GM21515 (cell line): ENCODE data around the gene SCARB1.

ENCODE experiments used
- ATAC-seq: cut with Tn5 transposase; IDR thresholded peaks from one replicate; pipeline ENCODE4 v1.9.1; 2021; ENCODE audit not compliant: unreplicated experiment

The SCARB1 gene

GRCh38 chr12:124762791-124763593 lies 100.7 kb downstream of the SCARB1 start:
- no peak for ATAC-seq

GRCh38 chr12:124762384-124762783 lies 101.3 kb downstream of the SCARB1 start:
- no peak for ATAC-seq

GRCh38 chr12:124761871-124762270 lies 101.8 kb downstream of the SCARB1 start:
- ATAC-seq, result no peak

GRCh38 chr12:124761056-124761455 lies 102.6 kb downstream of the SCARB1 start:
- no peak for ATAC-seq

DNA sequence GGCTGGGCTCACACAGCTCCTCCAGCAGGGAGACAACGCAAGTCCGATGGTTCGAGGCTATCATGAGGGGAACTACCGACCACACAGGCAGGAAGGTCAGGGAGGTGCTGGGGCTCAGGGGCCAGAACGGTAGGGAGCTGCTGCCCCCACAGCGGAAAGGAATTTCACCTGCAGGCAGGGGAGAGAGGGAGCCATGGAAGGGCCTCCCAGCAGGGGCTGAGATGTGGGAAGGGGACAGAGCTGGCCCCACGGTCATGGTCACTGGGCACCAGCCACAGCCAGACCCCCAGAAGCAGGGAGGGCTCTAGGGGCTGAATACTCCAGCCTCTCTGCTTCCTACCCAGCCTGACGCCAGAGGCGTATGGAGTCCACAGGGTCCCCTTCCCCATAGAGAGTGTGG lies 103.1 kb downstream of the SCARB1 start:
- no peak for ATAC-seq

- no peak for ATAC-seq
Observed at GRCh38 chr12:124759841-124760503, 103.7 kb downstream of the SCARB1 start.

DNA sequence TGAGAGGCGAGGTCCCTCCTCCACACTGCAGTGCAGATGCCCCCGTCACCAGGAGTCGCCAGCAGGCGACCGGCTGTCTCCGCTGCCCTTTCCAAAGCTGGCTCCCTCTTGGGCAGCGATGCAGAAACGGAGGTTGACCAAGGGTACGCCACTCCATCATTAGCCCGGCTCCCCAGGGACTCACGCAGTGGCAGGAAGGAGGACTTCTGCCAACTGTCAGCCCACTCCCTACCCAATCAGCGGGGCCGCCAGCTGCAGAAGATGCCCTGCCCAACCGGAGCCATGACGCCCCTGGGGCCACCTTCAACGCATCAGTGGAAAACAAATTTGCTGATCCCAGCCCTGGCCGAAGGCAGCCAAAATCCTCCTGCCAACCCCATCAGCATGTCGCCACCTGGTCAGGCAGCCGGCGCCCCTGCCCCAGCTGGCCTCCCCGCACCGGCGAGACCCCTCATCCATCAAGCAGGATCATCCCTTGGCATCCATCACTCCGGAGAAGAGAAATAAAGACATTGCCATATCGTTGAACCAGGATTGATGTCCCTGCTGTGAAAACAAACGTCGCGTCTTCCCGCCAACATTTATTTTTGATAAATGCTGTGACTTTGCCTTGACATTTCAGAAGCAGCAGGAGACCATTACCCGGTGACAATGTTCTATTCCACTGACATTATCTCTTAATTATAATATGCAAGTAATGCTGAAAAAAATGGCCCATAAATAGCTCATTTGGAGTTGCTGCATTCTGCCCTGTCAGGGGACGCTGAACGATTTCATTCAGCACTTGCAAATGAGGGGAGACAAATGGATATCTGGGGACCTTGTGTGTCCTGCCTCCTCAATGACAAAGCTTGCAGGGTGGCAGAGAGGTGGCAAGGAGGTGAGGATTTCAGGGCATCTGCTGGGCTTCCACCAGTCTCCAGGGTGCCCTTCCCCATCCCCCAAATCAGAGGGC lies 105.1 kb downstream of the SCARB1 start:
- no peak for ATAC-seq

- no peak for ATAC-seq
Observed at GRCh38 chr12:124757329-124757728, 106.3 kb downstream of the SCARB1 start.

- no peak for ATAC-seq
Observed at GRCh38 chr12:124756760-124757159, 106.9 kb downstream of the SCARB1 start.

DNA sequence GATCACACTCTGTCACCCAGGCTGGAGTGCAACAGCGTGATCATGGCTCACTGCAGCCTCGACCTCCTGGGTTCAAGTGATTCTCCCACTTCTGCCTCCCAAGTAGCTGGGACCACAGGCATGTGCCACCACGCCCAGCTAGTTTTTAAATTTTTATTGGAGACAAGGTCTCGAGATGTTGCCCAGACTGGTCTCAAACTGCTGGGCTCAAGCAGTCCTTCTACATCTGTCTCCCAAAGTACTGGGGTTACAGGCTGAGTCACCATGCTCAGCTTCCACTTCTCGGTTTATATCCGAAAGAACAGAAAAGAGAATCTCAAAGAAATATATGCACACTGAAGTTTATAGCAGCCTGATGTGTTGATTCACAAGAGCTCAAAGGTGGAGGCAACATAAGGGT lies 107.5 kb downstream of the SCARB1 start:
- no peak for ATAC-seq

DNA sequence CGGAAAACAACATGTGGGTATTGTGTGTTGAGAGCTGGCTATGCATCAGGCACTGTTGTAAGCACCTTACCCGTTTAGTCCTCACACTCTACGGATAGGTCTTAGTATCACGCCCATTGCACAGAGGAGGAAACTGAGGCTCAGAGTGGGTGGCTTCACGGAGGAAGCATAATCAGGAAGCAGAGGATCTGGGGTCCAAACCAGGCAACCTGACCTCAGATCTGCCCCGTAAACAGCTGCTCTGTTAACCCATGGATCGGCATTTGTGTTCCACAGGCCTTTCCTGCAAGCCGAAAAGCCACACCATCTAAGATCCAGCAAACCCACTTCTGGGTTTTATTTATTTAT lies 107.9 kb downstream of the SCARB1 start:
- no peak for ATAC-seq

DNA sequence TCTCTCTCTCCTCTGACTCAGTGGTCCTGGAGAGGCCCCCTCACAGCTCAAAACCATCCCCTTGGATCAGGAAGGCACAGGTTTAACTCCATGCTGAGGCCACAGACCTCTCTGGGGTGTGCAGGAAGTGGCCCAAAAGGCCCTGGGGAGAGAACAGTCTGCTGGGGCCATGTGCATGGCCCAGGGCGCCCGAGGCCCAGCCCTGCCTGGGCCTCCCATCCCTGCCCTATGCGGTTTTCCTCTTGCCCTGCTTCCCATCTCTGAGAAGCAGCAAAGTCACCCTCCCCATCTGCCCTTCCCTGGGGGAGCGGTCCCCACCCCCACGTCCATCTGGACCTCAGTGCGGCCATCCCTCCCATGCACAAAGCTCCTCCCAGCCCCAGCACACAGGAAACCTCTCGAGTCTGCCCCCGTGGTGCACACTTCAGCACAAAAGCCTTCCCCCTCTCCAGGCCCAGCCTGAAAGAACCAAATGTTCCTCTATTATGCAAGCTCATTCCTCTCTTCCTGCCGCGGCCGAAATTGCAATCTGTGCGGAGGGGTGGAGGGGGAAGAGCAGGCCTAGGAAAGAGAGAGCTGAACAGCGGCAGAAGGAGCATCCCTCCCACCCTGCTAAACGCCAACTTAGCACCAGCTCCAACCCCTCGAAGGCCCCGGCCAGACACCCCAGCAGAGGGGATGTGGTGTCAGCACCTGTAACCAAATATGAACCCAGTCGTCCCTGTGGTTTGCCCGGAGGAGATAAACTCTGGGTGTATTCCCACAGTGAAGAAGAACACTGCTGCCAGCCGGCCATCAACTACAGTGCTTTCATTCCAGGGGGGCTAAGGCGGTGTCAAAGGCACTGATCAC lies 108.5 kb downstream of the SCARB1 start:
- ATAC-seq, result no peak

DNA sequence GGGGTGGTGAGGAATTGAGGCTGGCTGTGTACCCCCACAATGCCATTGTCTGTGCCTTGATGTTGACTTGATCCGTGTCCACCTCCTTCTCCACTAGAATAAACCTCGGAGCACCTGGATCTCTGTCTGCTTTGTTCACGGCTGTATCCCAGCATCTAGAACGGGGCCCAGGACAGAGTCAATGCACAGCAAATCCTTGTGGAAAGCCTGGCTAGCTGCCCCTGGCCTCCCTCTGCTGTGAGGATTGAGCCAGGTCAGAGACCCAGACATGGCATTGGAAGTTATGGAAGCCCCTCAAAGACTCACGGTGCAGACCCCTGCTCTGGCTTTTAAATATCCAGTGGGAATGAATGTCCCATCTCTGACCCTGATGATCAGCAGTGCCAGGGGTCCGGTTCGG lies 109.2 kb downstream of the SCARB1 start:
- no peak for ATAC-seq

DNA sequence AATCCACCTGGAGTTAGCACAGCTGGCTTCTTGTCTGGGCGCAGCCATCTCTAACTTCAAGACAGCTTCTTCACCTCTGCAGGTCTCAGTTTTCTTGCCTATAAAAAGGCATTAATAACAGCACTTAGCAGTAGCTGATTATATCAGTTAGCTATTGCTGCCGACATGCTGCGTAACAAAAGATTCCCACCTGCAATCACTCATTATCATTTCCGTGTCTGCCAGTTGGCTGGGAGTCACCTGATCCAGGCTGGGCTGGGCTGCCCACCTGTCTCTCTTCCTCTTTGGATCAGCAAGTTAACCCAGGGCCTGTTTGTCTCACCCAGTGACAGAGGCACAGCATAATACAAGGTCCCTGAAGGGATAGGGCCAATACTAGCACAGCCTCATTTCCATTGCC lies 109.7 kb downstream of the SCARB1 start:
- no peak for ATAC-seq

- no peak for ATAC-seq
Observed at GRCh38 chr12:124753228-124753591, 110.5 kb downstream of the SCARB1 start.

GRCh38 chr12:124752437-124753227 lies 111.0 kb downstream of the SCARB1 start:
- no peak for ATAC-seq

- ATAC-seq, result no peak
Observed at GRCh38 chr12:124751654-124752355, 111.9 kb downstream of the SCARB1 start.

DNA sequence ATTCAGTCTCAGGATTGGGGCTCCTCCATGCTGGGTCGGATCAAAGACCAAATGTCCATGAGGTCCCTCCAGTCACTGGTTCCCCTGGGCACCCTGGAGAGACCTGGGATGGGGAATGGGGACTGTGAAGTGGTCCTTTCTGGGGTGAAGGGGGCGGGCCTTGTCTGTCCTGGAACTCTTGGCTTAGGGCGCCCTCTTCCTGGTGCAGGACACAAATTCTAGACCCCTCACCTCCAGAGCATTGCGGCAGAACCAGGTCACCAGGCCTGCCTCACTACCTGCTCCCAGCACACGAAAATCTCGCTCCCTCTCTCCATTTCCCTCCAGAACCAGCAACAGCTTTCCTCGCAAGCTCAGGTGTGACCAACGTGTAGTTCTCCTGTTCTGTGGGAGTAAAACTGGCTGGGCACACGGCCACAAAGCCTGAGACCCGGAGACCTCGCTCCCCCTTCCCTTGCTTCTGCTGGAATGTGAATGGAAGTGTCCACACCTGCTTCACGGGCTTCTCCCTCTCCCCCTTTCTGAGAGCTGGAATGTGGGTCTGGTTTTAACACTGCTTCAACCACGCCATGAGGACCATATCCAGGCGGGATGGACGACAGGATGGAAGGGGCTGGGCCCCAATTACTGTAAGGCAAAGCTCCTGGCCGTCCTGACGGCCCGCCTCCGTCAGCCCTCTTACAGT lies 112.7 kb downstream of the SCARB1 start:
- no peak for ATAC-seq
